Measurements from ENCODE around the gene TTC6.

- peak in 1 of 4 donors; percentile 65 for TF ChIP-seq POLR2A (IDR thresholded peaks at IDR 0.05)
- no peak for TF ChIP-seq POLR2AphosphoS5 (IDR thresholded peaks at IDR 0.05)
- TF ChIP-seq, protein P1, sequence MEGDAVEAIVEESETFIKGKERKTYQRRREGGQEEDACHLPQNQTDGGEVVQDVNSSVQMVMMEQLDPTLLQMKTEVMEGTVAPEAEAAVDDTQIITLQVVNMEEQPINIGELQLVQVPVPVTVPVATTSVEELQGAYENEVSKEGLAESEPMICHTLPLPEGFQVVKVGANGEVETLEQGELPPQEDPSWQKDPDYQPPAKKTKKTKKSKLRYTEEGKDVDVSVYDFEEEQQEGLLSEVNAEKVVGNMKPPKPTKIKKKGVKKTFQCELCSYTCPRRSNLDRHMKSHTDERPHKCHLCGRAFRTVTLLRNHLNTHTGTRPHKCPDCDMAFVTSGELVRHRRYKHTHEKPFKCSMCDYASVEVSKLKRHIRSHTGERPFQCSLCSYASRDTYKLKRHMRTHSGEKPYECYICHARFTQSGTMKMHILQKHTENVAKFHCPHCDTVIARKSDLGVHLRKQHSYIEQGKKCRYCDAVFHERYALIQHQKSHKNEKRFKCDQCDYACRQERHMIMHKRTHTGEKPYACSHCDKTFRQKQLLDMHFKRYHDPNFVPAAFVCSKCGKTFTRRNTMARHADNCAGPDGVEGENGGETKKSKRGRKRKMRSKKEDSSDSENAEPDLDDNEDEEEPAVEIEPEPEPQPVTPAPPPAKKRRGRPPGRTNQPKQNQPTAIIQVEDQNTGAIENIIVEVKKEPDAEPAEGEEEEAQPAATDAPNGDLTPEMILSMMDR (IDR thresholded peaks at IDR 0.05) = no peak
- TF ChIP-seq EP300 (IDR thresholded peaks at IDR 0.05) = no peak
Measured at GRCh38 chr14:37583358-37584210, 11.8 kb upstream of the TTC6 start.
